K562 (cell line): ENCODE results near the gene NEXN.

Source experiments
- CCAR2 ChIP-seq: fragments of 200-400 bp; formaldehyde crosslinking; IDR thresholded peaks from 2 replicates; pipeline ENCODE4 v1.6.1; 2017; ENCODE audit warnings: mild to moderate bottlenecking, low read depth, low read length
- EZH2 ChIP-seq: IDR thresholded peaks from 2 replicates; pipeline ENCODE4 v1.6.1; 2012; ENCODE audit warnings: low read depth, mild to moderate bottlenecking, inconsistent platforms, low read length, borderline replicate concordance
- LEF1 ChIP-seq: fragments of 450-650 bp; IDR thresholded peaks from 2 replicates; pipeline ENCODE4 v1.6.1; 2016; ENCODE audit warnings: mild to moderate bottlenecking
- MTA1 ChIP-seq: fragments of 450-650 bp; IDR thresholded peaks from 2 replicates; pipeline ENCODE4 v1.6.1; 2017; ENCODE audit warnings: borderline replicate concordance
- NFXL1 ChIP-seq: fragments of 450-650 bp; formaldehyde crosslinking; IDR thresholded peaks from 2 replicates; pipeline ENCODE4 v1.4.0; 2021; ENCODE audit warnings: mild to moderate bottlenecking
- PHTF2 ChIP-seq: fragments of 250-450 bp; sonication (Bioruptor Pico); IDR thresholded peaks from 2 replicates; pipeline ENCODE4 v1.5.0; 2021; ENCODE audit warnings: mild to moderate bottlenecking
- PPARD ChIP-seq: fragments of 250-450 bp; sonication (Bioruptor Pico); IDR thresholded peaks from 2 replicates; pipeline ENCODE4 v1.8.0; 2022; ENCODE audit warnings: inconsistent platforms, mild to moderate bottlenecking, moderate library complexity
- RAD51 ChIP-seq: fragments of 450-650 bp; IDR thresholded peaks from 2 replicates; pipeline ENCODE4 v1.7.1; 2016; ENCODE audit warnings: low read depth, mild to moderate bottlenecking, borderline replicate concordance
- RCOR1 ChIP-seq, 2 experiments: IDR thresholded peaks; 2 replicates each; pipeline ENCODE4 v1.6.1; 2012; ENCODE audit warnings: low read depth in 2 of 2, low read length in 2 of 2, borderline replicate concordance in 1 of 2, improper control_type of control experiment in 1 of 2
- RFX5 ChIP-seq: IDR thresholded peaks from 2 replicates; pipeline ENCODE4 v1.6.1; 2011; ENCODE audit warnings: low read depth, mild to moderate bottlenecking, improper control_type of control experiment, low read length
- SOX6 ChIP-seq: fragments of 450-650 bp; IDR thresholded peaks from 2 replicates; pipeline ENCODE4 v1.6.1; 2014; ENCODE audit warnings: mild to moderate bottlenecking
- TF ChIP-seq, protein P1 (sequence below), 2 experiments: fragments of 450-650 bp; formaldehyde crosslinking in 1 of 2; IDR thresholded peaks; 2 replicates each; pipeline versions ENCODE4 v1.4.0 to v1.6.1; 2014 to 2020; ENCODE audit warnings: mild to moderate bottlenecking in 2 of 2, borderline replicate concordance in 1 of 2, low read depth in 1 of 2
- TF ChIP-seq, protein P2 (sequence below): sonication (generic); formaldehyde crosslinking; IDR thresholded peaks from 2 replicates; pipeline ENCODE4 v1.9.0; 2022; ENCODE audit warnings: mild to moderate bottlenecking, missing genetic modification reagents

DNA sequence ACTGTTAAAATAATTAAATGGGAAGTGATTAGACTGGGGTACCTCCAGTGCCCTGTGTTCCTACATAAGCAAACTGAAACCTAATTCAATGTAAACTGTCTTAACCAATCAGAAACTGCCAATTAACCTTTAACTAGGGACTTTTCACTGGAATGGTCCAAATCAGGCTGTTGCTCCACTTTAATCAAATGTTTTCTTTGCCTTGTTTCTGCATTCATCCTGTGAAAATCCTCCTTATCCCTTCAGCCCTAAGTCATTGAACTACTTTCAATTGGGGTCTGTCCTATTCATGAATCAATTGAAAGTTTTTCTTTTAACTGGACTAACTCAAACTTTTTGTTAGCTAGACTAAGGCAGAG, 95.6 kb downstream of the NEXN start:
- no peak for TF ChIP-seq PHTF2 (CRISPR knock-in tag)
- no peak for TF ChIP-seq RCOR1 (IDR thresholded peaks at IDR 0.05; ENCODE audit: borderline replicate concordance in 1 of 2, low read depth in 2 of 2, low read length in 2 of 2)
- no peak for TF ChIP-seq EZH2
- TF ChIP-seq, protein P1, sequence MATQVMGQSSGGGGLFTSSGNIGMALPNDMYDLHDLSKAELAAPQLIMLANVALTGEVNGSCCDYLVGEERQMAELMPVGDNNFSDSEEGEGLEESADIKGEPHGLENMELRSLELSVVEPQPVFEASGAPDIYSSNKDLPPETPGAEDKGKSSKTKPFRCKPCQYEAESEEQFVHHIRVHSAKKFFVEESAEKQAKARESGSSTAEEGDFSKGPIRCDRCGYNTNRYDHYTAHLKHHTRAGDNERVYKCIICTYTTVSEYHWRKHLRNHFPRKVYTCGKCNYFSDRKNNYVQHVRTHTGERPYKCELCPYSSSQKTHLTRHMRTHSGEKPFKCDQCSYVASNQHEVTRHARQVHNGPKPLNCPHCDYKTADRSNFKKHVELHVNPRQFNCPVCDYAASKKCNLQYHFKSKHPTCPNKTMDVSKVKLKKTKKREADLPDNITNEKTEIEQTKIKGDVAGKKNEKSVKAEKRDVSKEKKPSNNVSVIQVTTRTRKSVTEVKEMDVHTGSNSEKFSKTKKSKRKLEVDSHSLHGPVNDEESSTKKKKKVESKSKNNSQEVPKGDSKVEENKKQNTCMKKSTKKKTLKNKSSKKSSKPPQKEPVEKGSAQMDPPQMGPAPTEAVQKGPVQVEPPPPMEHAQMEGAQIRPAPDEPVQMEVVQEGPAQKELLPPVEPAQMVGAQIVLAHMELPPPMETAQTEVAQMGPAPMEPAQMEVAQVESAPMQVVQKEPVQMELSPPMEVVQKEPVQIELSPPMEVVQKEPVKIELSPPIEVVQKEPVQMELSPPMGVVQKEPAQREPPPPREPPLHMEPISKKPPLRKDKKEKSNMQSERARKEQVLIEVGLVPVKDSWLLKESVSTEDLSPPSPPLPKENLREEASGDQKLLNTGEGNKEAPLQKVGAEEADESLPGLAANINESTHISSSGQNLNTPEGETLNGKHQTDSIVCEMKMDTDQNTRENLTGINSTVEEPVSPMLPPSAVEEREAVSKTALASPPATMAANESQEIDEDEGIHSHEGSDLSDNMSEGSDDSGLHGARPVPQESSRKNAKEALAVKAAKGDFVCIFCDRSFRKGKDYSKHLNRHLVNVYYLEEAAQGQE (IDR thresholded peaks at IDR 0.05; ENCODE audit: borderline replicate concordance), result no peak
- TF ChIP-seq, protein P1 (CRISPR knock-in tag; IDR thresholded peaks at IDR 0.05; ENCODE audit: low read depth), result no peak
- no peak for TF ChIP-seq SOX6
- TF ChIP-seq CCAR2, result no peak
- TF ChIP-seq LEF1, result no peak
- TF ChIP-seq NFXL1, result no peak
- no peak for TF ChIP-seq RFX5
- TF ChIP-seq PPARD (CRISPR knock-in tag), result no peak
- TF ChIP-seq, protein P2, sequence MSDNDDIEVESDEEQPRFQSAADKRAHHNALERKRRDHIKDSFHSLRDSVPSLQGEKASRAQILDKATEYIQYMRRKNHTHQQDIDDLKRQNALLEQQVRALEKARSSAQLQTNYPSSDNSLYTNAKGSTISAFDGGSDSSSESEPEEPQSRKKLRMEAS, result no peak
- no peak for TF ChIP-seq RAD51
- TF ChIP-seq MTA1, result no peak
